Measurements from ENCODE around the gene KNTC1.

- TF ChIP-seq CTCF (IDR thresholded peaks at IDR 0.05), result no peak
- TF ChIP-seq POLR2A (IDR thresholded peaks at IDR 0.05), result no peak
- TF ChIP-seq EP300 (IDR thresholded peaks at IDR 0.05), result no peak
These were observed 18.9 kb upstream of the KNTC1 start for GRCh38 chr12:122508163-122508562.
